Vagina (tissue), 2 donors: ENCODE data around the gene RNF115.

Experiments used
- POLR2A ChIP-seq, 2 donors: fragments of 450-650 bp; IDR thresholded peaks; one replicate each; pipeline ENCODE4 v1.6.1; 2017; ENCODE audit warnings: antibody characterized with exemption in 2 of 2, mild to moderate bottlenecking in 2 of 2, moderate library complexity in 2 of 2
- POLR2AphosphoS5 ChIP-seq, 2 donors: sonication (generic); formaldehyde crosslinking; IDR thresholded peaks; one replicate each; pipeline ENCODE4 v1.9.0; 2017; ENCODE audit warnings: antibody characterized with exemption in 2 of 2, mild to moderate bottlenecking in 2 of 2, low read depth in 1 of 2; ENCODE audit not compliant: insufficient read depth in 1 of 2
- TF ChIP-seq, protein P1 (sequence below), 3 experiments: fragments of 450-650 bp in 2 of 3; fragments of 200-600 bp in 1 of 3; sonication (generic) in 1 of 3; IDR thresholded peaks; one replicate each; pipeline ENCODE4 v1.5.1; 2017 to 2019; ENCODE audit warnings: antibody characterized with exemption in 3 of 3, mild to moderate bottlenecking in 2 of 3, moderate library complexity in 2 of 3

DNA sequence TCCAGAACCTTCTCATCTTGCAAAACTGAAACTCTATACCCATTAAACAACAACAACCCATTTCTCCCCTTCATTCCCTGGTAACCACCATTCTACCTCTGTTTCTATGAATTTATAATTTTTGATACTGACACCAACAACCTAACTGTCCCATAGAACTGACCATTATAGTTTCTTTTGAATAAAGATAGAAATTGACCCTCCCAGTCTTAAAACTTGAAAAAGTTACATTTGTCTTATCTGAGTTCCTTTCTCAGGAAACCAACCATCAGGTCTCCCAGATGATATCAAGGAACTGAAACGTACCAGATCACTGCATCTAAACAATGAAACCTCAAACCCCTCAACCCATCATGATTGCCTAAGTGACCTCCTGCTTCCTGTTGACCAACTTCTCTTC lies 27.1 kb downstream of the RNF115 start:
- TF ChIP-seq POLR2AphosphoS5 (IDR thresholded peaks at IDR 0.05; ENCODE audit: insufficient read depth in 1 of 2, low read depth in 1 of 2) (no peak), POLR2A (IDR thresholded peaks at IDR 0.05) (no peak)
- TF ChIP-seq, protein P1, sequence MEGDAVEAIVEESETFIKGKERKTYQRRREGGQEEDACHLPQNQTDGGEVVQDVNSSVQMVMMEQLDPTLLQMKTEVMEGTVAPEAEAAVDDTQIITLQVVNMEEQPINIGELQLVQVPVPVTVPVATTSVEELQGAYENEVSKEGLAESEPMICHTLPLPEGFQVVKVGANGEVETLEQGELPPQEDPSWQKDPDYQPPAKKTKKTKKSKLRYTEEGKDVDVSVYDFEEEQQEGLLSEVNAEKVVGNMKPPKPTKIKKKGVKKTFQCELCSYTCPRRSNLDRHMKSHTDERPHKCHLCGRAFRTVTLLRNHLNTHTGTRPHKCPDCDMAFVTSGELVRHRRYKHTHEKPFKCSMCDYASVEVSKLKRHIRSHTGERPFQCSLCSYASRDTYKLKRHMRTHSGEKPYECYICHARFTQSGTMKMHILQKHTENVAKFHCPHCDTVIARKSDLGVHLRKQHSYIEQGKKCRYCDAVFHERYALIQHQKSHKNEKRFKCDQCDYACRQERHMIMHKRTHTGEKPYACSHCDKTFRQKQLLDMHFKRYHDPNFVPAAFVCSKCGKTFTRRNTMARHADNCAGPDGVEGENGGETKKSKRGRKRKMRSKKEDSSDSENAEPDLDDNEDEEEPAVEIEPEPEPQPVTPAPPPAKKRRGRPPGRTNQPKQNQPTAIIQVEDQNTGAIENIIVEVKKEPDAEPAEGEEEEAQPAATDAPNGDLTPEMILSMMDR (IDR thresholded peaks at IDR 0.05) = no peak
